Lung (tissue), 12 donors: ENCODE measurements around the gene FTH1. TPM values are rescaled to one million over a fixed set of nuclear protein-coding genes. Genes with fewer than 3 reads are reported as not detected.

Experiments used
- ATAC-seq: fragments of 200-7000 bp; cut with Tn5 transposase; one replicate; pipeline ENCODE4 v1.9.1; 2020; ENCODE audit warnings: moderate number of reproducible peaks; ENCODE audit not compliant: insufficient read depth, low FRiP score
- DNase-seq, 3 donors: peaks; one replicate each; pipeline ENCODE4 v3.0.0-alpha.2; 2013 to 2017
- H3K27ac ChIP-seq, 2 donors: one replicate each; pipeline ENCODE4 v1.5.1; 2013; ENCODE audit warnings: mild to moderate bottlenecking in 2 of 2, moderate library complexity in 2 of 2, control low read depth in 1 of 2, inconsistent platforms in 1 of 2, low read depth in 1 of 2, low read length in 1 of 2
- H3K27me3 ChIP-seq, 3 donors: one replicate each; pipeline ENCODE4 v1.5.1; 2013; ENCODE audit warnings: low read length in 2 of 3; ENCODE audit not compliant: control insufficient read depth in 3 of 3, insufficient read depth in 3 of 3
- H3K36me3 ChIP-seq, 4 donors: one replicate each; pipeline ENCODE4 v1.5.1; 2013; ENCODE audit warnings: low read length in 4 of 4, mild to moderate bottlenecking in 1 of 4, moderate library complexity in 1 of 4; ENCODE audit not compliant: control insufficient read depth in 4 of 4, insufficient read depth in 4 of 4
- H3K4me1 ChIP-seq, 5 donors: one replicate each; pipeline ENCODE4 v1.5.1; 2013; ENCODE audit warnings: low read length in 5 of 5, mild to moderate bottlenecking in 2 of 5, moderate library complexity in 1 of 5; ENCODE audit not compliant: control insufficient read depth in 5 of 5, insufficient read depth in 5 of 5
- H3K4me3 ChIP-seq: one replicate; pipeline ENCODE4 v1.5.1; 2013; ENCODE audit warnings: mild to moderate bottlenecking, control low read depth, moderate library complexity
- H3K9ac ChIP-seq, 2 donors: one replicate each; pipeline ENCODE4 v1.5.1; 2013; ENCODE audit warnings: low read length in 2 of 2, control low read depth in 1 of 2; ENCODE audit not compliant: insufficient read depth in 1 of 2
- H3K9me3 ChIP-seq, 4 donors: one replicate each; pipeline ENCODE4 v1.5.1; 2013; ENCODE audit warnings: low read length in 3 of 4, mild to moderate bottlenecking in 1 of 4, moderate library complexity in 1 of 4; ENCODE audit not compliant: control insufficient read depth in 4 of 4, insufficient read depth in 3 of 4
- WGBS, 2 donors: extraction: QIAGEN DNeasy Blood & Tissue Kit; methylation state at CpG; one replicate each; pipeline ENCODE4 v1.1.7; 2013; 5-methylcytosine and 5-hydroxymethylcytosine counted together
- polyA plus RNA-seq, 2 donors: library from polyadenylated mRNA; stranded (reverse); fragments of 200-250 nt; gene quantifications; one replicate each; pipeline ENCODE4 v1.2.1, GENCODE V29; 2013
- total RNA-seq, 2 donors: library from RNA; depleted of rRNA in 1 of 2; stranded (reverse); fragments of >200 nt in 1 of 2; gene quantifications; one replicate each; pipeline ENCODE4 v1.2.1, GENCODE V29; 2014 to 2021
- TF ChIP-seq, protein P1 (sequence below): IDR thresholded peaks from 2 replicates; pipeline ENCODE4 v1.5.1; 2012; ENCODE audit warnings: mild to moderate bottlenecking; ENCODE audit errors: control extremely low read depth, extremely low read depth
- donor health status: control.
- donor health status: control.
- donor health status: Bipolar disorder and iron deficiency.
- donor health status: healthy.
- donor health status: DM: yes; HTN: yes; CAD: no.

Gene FTH1
- total and polyA plus RNA-seq, 4 donors, result 1,737 to 24,273 (median 5,185) TPM

GRCh38 chr11:61962213-61963015 lies 5.0 kb downstream of the FTH1 start:
- H3K36me3 ChIP-seq, result peaks cover 4 to 47% (median 28%) of the 10 kb centered on the region in 4 donors
- no peak overlapping the region for H3K9ac ChIP-seq
- H3K27me3 ChIP-seq, result no peaks in the 10 kb centered on the region
- no peak overlapping the region for H3K4me3 ChIP-seq
- peak overlapping the region; percentile 55 to 71 for H3K27ac ChIP-seq
- ATAC-seq (no peak), DNase-seq (no peak)
- peaks cover 0 to 15% (median 10%) of the 10 kb centered on the region in 5 donors for H3K4me1 ChIP-seq
- no peaks in the 10 kb centered on the region for H3K9me3 ChIP-seq
- 89 to 90% methylated on average over 12 of the region's 12 CpGs for WGBS, 2 donors
- TF ChIP-seq, protein P1, sequence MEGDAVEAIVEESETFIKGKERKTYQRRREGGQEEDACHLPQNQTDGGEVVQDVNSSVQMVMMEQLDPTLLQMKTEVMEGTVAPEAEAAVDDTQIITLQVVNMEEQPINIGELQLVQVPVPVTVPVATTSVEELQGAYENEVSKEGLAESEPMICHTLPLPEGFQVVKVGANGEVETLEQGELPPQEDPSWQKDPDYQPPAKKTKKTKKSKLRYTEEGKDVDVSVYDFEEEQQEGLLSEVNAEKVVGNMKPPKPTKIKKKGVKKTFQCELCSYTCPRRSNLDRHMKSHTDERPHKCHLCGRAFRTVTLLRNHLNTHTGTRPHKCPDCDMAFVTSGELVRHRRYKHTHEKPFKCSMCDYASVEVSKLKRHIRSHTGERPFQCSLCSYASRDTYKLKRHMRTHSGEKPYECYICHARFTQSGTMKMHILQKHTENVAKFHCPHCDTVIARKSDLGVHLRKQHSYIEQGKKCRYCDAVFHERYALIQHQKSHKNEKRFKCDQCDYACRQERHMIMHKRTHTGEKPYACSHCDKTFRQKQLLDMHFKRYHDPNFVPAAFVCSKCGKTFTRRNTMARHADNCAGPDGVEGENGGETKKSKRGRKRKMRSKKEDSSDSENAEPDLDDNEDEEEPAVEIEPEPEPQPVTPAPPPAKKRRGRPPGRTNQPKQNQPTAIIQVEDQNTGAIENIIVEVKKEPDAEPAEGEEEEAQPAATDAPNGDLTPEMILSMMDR, result no peak

DNA sequence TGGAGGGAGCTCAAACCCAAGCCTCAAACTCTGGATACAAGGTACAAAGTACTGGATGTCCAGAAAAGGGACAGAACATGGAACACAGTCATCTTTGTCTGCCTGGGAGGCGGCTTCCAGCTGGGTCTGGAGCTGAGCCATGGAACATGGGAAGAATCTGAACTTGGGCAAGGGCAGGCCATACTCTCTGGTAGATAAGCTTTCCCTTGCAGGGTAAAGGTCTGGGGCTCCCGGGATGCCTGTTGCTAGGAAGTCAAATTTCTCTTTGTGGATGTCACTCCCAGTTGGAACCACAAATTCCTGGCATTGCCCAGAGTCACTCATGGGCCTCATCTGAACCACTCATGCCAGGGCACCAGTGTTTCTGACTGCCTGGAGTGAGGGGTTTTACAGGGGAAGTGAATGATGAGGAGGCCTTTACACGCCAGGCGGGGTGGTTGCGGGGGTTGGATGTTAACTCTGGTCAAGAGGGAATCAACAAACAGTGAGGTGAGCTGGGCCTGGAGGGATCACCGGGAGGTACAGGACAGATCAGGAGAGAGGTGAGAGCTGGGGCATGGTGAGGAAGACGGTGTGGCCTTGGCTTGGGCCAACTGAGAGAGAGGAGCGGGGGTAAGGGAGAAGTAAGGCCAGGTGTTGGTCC lies 5.7 kb downstream of the FTH1 start:
- Histone ChIP-seq H3K4me1 (peaks cover 0 to 15% (median 10%) of the 10 kb centered on the region in 5 donors), H3K9ac (no peak overlapping the region), H3K27ac (peak overlapping the region; percentile 55 to 71), H3K4me3 (no peak overlapping the region), H3K9me3 (no peaks in the 10 kb centered on the region), H3K36me3 (peaks cover 4 to 48% (median 30%) of the 10 kb centered on the region in 4 donors), H3K27me3 (no peaks in the 10 kb centered on the region)
- TF ChIP-seq, protein P1, result no peak
- DNase-seq (no peak), ATAC-seq (no peak)
- 90 to 93% methylated on average over 8 of the region's 8 CpGs for WGBS, 2 donors

GRCh38 chr11:61960532-61960931 lies 6.9 kb downstream of the FTH1 start:
- no peak for DNase-seq
- Histone ChIP-seq H3K36me3 (peaks cover 4 to 44% (median 31%) of the 10 kb centered on the region in 4 donors), H3K4me1 (peaks cover 0 to 18% (median 9%) of the 10 kb centered on the region in 5 donors), H3K27ac (peak overlapping the region; percentile 8 to 55), H3K9ac (no peak overlapping the region), H3K27me3 (no peaks in the 10 kb centered on the region), H3K4me3 (no peak overlapping the region), H3K9me3 (no peaks in the 10 kb centered on the region)
- no peak for ATAC-seq
- WGBS, 2 donors, result 83 to 84% methylated on average over 3 of the region's 3 CpGs
- TF ChIP-seq, protein P1, result no peak
